B cell (primary cell): ENCODE data around the gene ZNF423.

Experiments used
- EZH2 ChIP-seq: IDR thresholded peaks from 2 replicates; pipeline ENCODE4 v1.6.1; 2012; ENCODE audit warnings: borderline replicate concordance, low read depth, mild to moderate bottlenecking, moderate library complexity, low read length; ENCODE audit not compliant: insufficient read depth, poor library complexity, severe bottlenecking
- TF ChIP-seq, protein P1 (sequence below): fragments of 200-600 bp; IDR thresholded peaks from one replicate; pipeline ENCODE4 v1.8.0; 2022; ENCODE audit warnings: antibody characterized with exemption, mild to moderate bottlenecking

DNA sequence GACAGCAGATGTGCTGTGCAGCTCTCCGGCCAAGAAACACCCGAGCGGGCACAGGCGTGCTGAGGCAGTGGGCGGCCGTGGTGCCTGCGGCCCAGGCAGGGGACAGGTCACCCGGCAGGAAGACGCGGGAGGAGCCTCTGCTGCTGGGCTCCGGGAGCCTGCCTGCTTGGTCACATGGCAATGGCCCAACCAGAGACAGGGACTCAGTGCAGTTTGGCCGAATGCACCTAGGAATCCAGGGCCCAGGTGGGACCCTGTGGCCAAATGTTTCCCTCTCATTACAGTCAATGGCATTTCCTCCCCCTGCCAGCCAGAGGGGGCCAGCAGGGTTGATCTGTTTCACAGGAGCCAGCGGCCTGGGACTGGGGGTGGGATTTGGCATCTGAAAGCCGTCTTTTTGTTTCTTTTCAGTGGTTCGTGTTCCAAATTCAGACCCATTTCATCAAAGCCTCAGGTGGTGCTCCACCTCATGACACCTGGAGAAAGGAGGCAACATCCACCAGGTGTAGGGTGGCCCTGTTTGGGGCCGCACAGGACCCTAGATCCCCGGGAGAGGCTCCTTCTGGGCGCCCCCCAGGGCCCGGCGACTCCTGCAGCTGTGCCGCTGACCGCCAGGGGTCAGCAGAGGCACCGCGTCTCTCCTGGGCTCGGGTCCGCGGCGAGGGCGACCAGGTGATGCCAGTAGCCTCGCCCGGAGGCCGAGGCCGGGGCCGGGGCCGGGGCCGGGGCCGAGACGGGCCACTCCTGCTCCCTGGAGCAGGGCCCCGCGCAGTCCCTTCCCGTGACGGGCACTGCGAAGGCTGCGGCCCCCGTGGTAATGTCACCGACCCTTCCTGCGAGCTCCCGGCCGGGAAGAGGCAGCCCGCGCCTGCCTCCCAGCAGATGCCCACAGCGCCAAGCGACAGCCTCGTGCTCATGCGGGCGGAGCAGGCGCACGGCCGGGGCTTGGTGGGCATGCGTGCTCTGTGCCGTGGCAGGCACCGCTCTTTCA is 363.8 kb downstream of the ZNF423 start:
- TF ChIP-seq, protein P1, sequence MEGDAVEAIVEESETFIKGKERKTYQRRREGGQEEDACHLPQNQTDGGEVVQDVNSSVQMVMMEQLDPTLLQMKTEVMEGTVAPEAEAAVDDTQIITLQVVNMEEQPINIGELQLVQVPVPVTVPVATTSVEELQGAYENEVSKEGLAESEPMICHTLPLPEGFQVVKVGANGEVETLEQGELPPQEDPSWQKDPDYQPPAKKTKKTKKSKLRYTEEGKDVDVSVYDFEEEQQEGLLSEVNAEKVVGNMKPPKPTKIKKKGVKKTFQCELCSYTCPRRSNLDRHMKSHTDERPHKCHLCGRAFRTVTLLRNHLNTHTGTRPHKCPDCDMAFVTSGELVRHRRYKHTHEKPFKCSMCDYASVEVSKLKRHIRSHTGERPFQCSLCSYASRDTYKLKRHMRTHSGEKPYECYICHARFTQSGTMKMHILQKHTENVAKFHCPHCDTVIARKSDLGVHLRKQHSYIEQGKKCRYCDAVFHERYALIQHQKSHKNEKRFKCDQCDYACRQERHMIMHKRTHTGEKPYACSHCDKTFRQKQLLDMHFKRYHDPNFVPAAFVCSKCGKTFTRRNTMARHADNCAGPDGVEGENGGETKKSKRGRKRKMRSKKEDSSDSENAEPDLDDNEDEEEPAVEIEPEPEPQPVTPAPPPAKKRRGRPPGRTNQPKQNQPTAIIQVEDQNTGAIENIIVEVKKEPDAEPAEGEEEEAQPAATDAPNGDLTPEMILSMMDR: peak; percentile 77
- no peak for TF ChIP-seq EZH2
